IMR-90 (cell line): ENCODE data around the gene FAM83G. TPM values are rescaled to one million over a fixed set of nuclear protein-coding genes. Genes with fewer than 3 reads are reported as not detected.

Experiments
- ATAC-seq: fragments of 200-7000 bp; cut with Tn5 transposase; 2 replicates; pipeline ENCODE4 v1.9.1; 2020; ENCODE audit warnings: low read depth, mild to moderate bottlenecking, moderate library complexity
- BruUV-seq: library from RNA; stranded (reverse); fragments of 400-500 nt; replicated peaks from 2 replicates; lab custom pipeline; 2021; lab: Mats Ljungman, UMichigan
- CTCF ChIA-PET: fragments of 300-600 bp; formaldehyde crosslinking; extraction: SDS; loops from one replicate; lab custom pipeline; 2021; ENCODE audit warnings: antibody characterized with exemption; lab: Yijun Ruan, JAX
- POLR2A ChIA-PET: fragments of 300-600 bp; sonication (Branson Sonifier 250); formaldehyde crosslinking; loops from one replicate; lab custom pipeline; 2022; ENCODE audit warnings: antibody characterized with exemption; ENCODE audit not compliant: unreplicated experiment; lab: Charles Lee
- DNase-seq: peaks from one replicate; pipeline ENCODE4 v3.0.0; 2013
- H2AFZ ChIP-seq: replicated peaks from 2 replicates; pipeline ENCODE3; 2013; ENCODE audit warnings: low read length, mild to moderate bottlenecking; ENCODE audit not compliant: poor library complexity
- H2AK5ac ChIP-seq: 2 replicates; pipeline ENCODE4 v1.6.1; 2013; ENCODE audit warnings: low read depth, low read length, inconsistent platforms
- H2AK9ac ChIP-seq: replicated peaks from 2 replicates; pipeline ENCODE3; 2013; ENCODE audit warnings: mild to moderate bottlenecking, low read depth, low read length, moderate library complexity; ENCODE audit not compliant: poor library complexity
- H2BK120ac ChIP-seq: 2 replicates; pipeline ENCODE4 v1.6.1; 2013; ENCODE audit warnings: low read depth, low read length, inconsistent platforms
- H2BK15ac ChIP-seq: 3 replicates; pipeline ENCODE4 v1.6.1; 2013; ENCODE audit warnings: low read depth, low read length, inconsistent platforms
- H2BK20ac ChIP-seq: 2 replicates; pipeline ENCODE4 v1.6.1; 2013; ENCODE audit warnings: low read depth, mild to moderate bottlenecking, inconsistent platforms, low read length, moderate library complexity
- H2BK5ac ChIP-seq: 2 replicates; pipeline ENCODE4 v1.6.1; 2013; ENCODE audit warnings: mild to moderate bottlenecking, low read depth, low read length, inconsistent platforms; ENCODE audit not compliant: poor library complexity, severe bottlenecking
- H3K14ac ChIP-seq: replicated peaks from 2 replicates; pipeline ENCODE4 v1.6.1; 2013; ENCODE audit warnings: low read depth, low read length, inconsistent platforms
- H3K18ac ChIP-seq: 2 replicates; pipeline ENCODE4 v1.6.1; 2013; ENCODE audit warnings: low read depth, low read length, control low read depth
- H3K23ac ChIP-seq: 2 replicates; pipeline ENCODE4 v1.6.1; 2013; ENCODE audit warnings: low read depth, low read length, inconsistent platforms
- H3K27ac ChIP-seq: 2 replicates; pipeline ENCODE4 v1.5.1; 2013; ENCODE audit warnings: mild to moderate bottlenecking, control low read depth, low read length; ENCODE audit not compliant: insufficient read depth
- H3K27me3 ChIP-seq: 2 replicates; pipeline ENCODE4 v1.6.1; 2013; ENCODE audit warnings: low read length; ENCODE audit not compliant: control insufficient read depth, insufficient read depth
- H3K36me3 ChIP-seq: 2 replicates; pipeline ENCODE4 v1.6.1; 2013; ENCODE audit warnings: low read length, mixed read lengths; ENCODE audit not compliant: control insufficient read depth, insufficient read depth
- H3K4ac ChIP-seq: 2 replicates; pipeline ENCODE4 v1.6.1; 2013; ENCODE audit warnings: low read depth, low read length, inconsistent platforms
- H3K4me1 ChIP-seq: 2 replicates; pipeline ENCODE4 v1.6.1; 2013; ENCODE audit warnings: low read length, mixed read lengths; ENCODE audit not compliant: control insufficient read depth, insufficient read depth
- H3K4me2 ChIP-seq: 2 replicates; pipeline ENCODE4 v1.6.1; 2013; ENCODE audit warnings: low read depth, mild to moderate bottlenecking, control low read depth, low read length, moderate library complexity
- H3K4me3 ChIP-seq: 2 replicates; pipeline ENCODE4 v1.5.1; 2013; ENCODE audit warnings: low read depth, mild to moderate bottlenecking, control low read depth, low read length, moderate library complexity; ENCODE audit not compliant: insufficient read depth
- H3K56ac ChIP-seq: 2 replicates; pipeline ENCODE4 v1.6.1; 2013; ENCODE audit warnings: low read length, inconsistent platforms; ENCODE audit not compliant: insufficient read depth; ENCODE audit errors: extremely low read depth
- H3K79me1 ChIP-seq, 2 experiments: 2 replicates each; pipeline ENCODE4 v1.6.1; 2013; ENCODE audit warnings: low read length in 2 of 2, inconsistent platforms in 1 of 2, low read depth in 1 of 2
- H3K9ac ChIP-seq: 2 replicates; pipeline ENCODE4 v1.6.1; 2013; ENCODE audit warnings: low read depth, low read length, control low read depth
- H3K9me1 ChIP-seq: 2 replicates; pipeline ENCODE4 v1.6.1; 2013; ENCODE audit warnings: low read length, inconsistent platforms; ENCODE audit not compliant: insufficient read depth
- H3K9me3 ChIP-seq: 2 replicates; pipeline ENCODE4 v1.6.1; 2013; ENCODE audit warnings: low read length; ENCODE audit not compliant: control insufficient read depth, insufficient read depth
- H4K20me1 ChIP-seq: 2 replicates; pipeline ENCODE4 v1.6.1; 2013; ENCODE audit warnings: low read length, inconsistent platforms; ENCODE audit not compliant: insufficient read depth
- H4K5ac ChIP-seq: 2 replicates; pipeline ENCODE4 v1.6.1; 2013; ENCODE audit warnings: mild to moderate bottlenecking, low read depth, low read length, control low read depth
- H4K8ac ChIP-seq, 2 experiments: 2 replicates each; pipeline ENCODE4 v1.6.1; 2013; ENCODE audit warnings: low read depth in 2 of 2, low read length in 2 of 2, control low read depth in 1 of 2, inconsistent platforms in 1 of 2
- H4K91ac ChIP-seq: 2 replicates; pipeline ENCODE4 v1.6.1; 2013; ENCODE audit warnings: low read depth, low read length, inconsistent platforms; ENCODE audit not compliant: insufficient read depth
- BHLHE40 ChIP-seq: fragments of 150-350 bp; IDR thresholded peaks from 2 replicates; pipeline ENCODE4 v1.6.1; 2016; ENCODE audit warnings: mild to moderate bottlenecking, low read depth, low read length
- CHD1 ChIP-seq: IDR thresholded peaks from 2 replicates; pipeline ENCODE4 v1.6.1; 2012; ENCODE audit warnings: low read depth, low read length, improper control_type of control experiment
- MAZ ChIP-seq: IDR thresholded peaks from 2 replicates; pipeline ENCODE4 v1.6.1; 2012; ENCODE audit warnings: low read depth, mild to moderate bottlenecking, low read length, improper control_type of control experiment, moderate library complexity, borderline replicate concordance
- MXI1 ChIP-seq: IDR thresholded peaks from 2 replicates; pipeline ENCODE4 v1.6.1; 2012; ENCODE audit warnings: low read depth, mild to moderate bottlenecking, low read length, moderate library complexity, borderline replicate concordance
- NFE2L2 ChIP-seq: fragments of 150-350 bp; IDR thresholded peaks from 2 replicates; pipeline ENCODE4 v1.6.1; 2016; ENCODE audit warnings: low read depth, mild to moderate bottlenecking, low read length
- POLR2A ChIP-seq: IDR thresholded peaks from 2 replicates; pipeline ENCODE4 v1.6.1; 2012; ENCODE audit warnings: mild to moderate bottlenecking, low read depth, low read length
- RAD21 ChIP-seq: IDR thresholded peaks from 2 replicates; pipeline ENCODE4 v1.6.1; 2012; ENCODE audit warnings: low read length, improper control_type of control experiment
- RCOR1 ChIP-seq: IDR thresholded peaks from 2 replicates; pipeline ENCODE4 v1.6.1; 2012; ENCODE audit warnings: mild to moderate bottlenecking, low read length, improper control_type of control experiment; ENCODE audit not compliant: insufficient replicate concordance
- RFX5 ChIP-seq: IDR thresholded peaks from 2 replicates; pipeline ENCODE4 v1.8.0; 2012; ENCODE audit warnings: low read depth, mild to moderate bottlenecking, low read length, moderate library complexity
- WGBS, 2 experiments: methylation state at CpG; one replicate each; pipeline versions ENCODE4 v1.1.5 to v1.1.7; 2013; ENCODE audit warnings: missing lambda C conversion rate in 2 of 2; ENCODE audit not compliant: insufficient read length in 1 of 2; ENCODE audit errors: extremely low coverage in 2 of 2; 5-methylcytosine and 5-hydroxymethylcytosine counted together
- dilution Hi-C: fragments of 300-500 bp; cut with HindIII; formaldehyde crosslinking; loops from one replicate; pipeline ENCODE4 v1.14.3; 2018; ENCODE audit warnings: low sequenced_read_pairs; ENCODE audit not compliant: unreplicated experiment
- in situ Hi-C: fragments of 300-500 bp; cut with MboI; formaldehyde crosslinking; loops from 3 replicates; pipeline ENCODE4 v1.14.3; 2019; ENCODE audit warnings: low sequenced_read_pairs, inconsistent platforms, mixed read lengths
- intact Hi-C: fragments of 100-400 bp; cut with micrococcal nuclease; formaldehyde crosslinking; loops from 2 replicates; pipeline ENCODE4 v1.10.0; 2022
- polyA plus RNA-seq, 3 experiments: library from polyadenylated mRNA; depleted of rRNA; stranded (reverse); fragments of >200 nt; gene quantifications; 2 replicates each; pipeline ENCODE4 v1.2.3, GENCODE V29; 2012; ENCODE audit warnings: low replicate concordance in 1 of 3
- total RNA-seq: library from RNA; depleted of rRNA; stranded (reverse); fragments of >200 nt; gene quantifications from 2 replicates; pipeline ENCODE4 v1.2.3, GENCODE V29; 2012
- TF ChIP-seq, protein P1 (sequence below): fragments of 150-350 bp; IDR thresholded peaks from 2 replicates; pipeline ENCODE4 v1.6.1; 2016; ENCODE audit warnings: low read depth, mild to moderate bottlenecking, low read length, moderate library complexity, borderline replicate concordance
- TF ChIP-seq, protein P2 (sequence below): conservative IDR thresholded peaks from 2 replicates; pipeline ENCODE4 v1.5.1; 2012; ENCODE audit warnings: mild to moderate bottlenecking, low read depth, low read length, improper control_type of control experiment

FAM83G gene
- total and polyA plus RNA-seq, 2 of the 4 experiments (the other 2 are of a cell fraction), result 9.5 to 12.6 TPM

DNA sequence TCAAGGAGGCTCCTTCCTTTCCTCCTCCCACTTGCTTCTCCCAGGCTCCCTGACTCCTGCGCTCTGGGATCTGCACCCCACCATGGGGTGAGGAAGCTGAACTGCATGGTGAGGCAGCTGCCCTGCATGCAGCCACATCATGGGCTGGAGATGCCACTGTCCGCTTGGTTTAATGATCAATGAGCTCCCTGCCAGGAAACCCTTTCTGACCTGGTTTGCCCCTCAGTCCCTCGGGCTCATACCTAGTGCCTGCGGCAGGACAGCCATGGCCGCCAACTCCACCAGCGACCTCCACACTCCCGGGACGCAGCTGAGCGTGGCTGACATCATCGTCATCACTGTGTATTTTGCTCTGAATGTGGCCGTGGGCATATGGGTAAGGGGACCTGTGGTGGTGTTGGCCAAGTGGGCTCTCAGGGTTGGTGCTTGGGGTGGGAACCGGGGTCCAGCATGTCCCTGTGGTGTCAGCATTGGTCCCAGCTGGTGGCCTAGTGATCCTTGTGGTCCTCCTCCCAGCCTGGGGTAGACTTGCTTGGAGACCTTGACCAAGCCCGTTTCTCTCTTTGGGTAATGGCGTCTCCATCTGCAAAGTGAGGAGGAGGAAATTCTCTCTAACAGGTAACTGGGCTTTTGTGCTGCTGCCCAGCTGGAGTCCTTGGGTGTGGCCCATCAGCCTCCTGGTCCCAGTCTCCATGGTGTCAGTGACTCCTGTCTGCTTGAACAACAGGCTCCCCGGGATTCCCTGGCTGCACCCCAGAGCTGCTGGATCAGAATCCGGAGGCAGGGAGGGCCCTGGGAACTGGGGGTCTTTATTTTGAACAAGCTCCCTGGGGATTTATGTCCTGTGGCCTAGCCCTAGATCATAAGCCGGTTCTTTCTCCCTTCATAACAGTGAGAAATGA, 52.4 kb downstream of the FAM83G start, which contains the start of gene SLC5A10 (continued):
- TF ChIP-seq MXI1, result no peak

DNA sequence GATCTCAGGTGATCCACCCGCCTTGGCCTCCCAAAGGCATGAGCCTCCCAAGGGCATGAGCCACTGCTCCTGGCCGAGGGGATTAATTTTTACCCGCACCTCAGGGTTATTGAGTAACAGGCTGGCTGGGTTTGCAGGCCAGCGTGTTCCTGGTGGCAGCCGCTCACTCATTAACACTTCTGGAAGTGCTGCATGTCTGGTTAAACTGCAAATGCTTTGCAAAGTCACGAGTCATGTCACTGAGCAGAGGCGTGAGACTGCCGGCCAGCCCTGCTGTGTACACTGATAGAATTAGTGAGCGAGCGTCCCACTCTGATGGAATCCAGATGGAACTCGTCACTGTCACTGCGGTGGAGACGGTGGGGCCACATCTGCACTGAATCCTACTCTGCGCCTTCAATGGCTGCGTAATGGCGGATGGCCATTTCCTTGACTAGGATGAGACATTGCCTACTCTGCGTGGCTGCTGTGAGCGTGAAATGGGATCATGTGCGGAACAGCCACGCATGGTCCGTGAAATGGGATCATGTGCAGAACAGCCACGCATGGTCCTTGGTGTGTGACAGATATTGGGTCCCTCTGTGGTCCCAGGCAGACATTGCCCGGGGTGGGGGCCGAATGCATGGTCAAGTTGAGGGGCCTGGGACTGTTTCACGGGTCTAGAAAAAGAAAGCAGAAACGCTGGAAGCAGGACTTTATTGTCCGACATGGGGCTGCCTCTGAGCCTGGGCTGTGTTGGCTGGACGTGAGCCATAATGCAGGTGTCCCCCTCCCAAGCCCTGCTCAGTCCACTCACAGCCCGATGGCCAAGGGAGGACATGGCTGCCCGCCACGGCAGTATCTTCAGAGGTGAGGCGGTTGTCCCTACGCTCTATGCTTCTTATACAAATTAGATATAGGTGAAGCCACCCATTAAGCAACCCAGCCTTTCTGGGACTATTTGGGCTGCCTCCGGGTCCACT, 53.3 kb downstream of the FAM83G start:
- DNase-seq, result no peak

More for the DNA sequence above, 53.3 kb downstream of the FAM83G start:
- ATAC-seq, result no peak
- Histone ChIP-seq H3K27me3 (peaks cover 35% of the 10 kb centered on the region), H2BK120ac (no peak overlapping the region), H3K18ac (no peak overlapping the region), H3K9me3 (no peaks in the 10 kb centered on the region), H4K5ac (no peak overlapping the region), H2BK20ac (no peak overlapping the region), H3K36me3 (no peaks in the 10 kb centered on the region), H4K91ac (no peak overlapping the region), H3K9ac (no peak overlapping the region), H3K79me1 (no peaks in the 10 kb centered on the region), H4K20me1 (no peaks in the 10 kb centered on the region), H2AK9ac (no peak overlapping the region), H2BK15ac (no peak overlapping the region), H3K27ac (no peak overlapping the region), H3K4me3 (no peak overlapping the region), H3K14ac (no peak overlapping the region), H3K23ac (no peak overlapping the region), H2BK5ac (no peak overlapping the region), H2AFZ (no peak overlapping the region), H3K4me1 (peaks cover 5% of the 10 kb centered on the region; the same call in 1 of the 2 replicates), H3K56ac (no peak overlapping the region), H3K9me1 (no peaks in the 10 kb centered on the region), H2AK5ac (no peak overlapping the region), H3K4me2 (no peak overlapping the region), H3K4ac (no peak overlapping the region), H4K8ac (no peak overlapping the region)
- intact Hi-C loops (no loop called here), in situ Hi-C loops (no loop called here), dilution Hi-C loops (no loop called here)
- ChIA-PET POLR2A (no interaction called here), CTCF (no interaction called here)
- BruUV-seq, result no TSS peak
- WGBS, 2 experiments, result 58% methylated on average over 10 of the region's 34 CpGs; no CpG with 5 or more reads in 1 of the 2 experiments
- TF ChIP-seq RAD21, result no peak
- TF ChIP-seq, protein P1, sequence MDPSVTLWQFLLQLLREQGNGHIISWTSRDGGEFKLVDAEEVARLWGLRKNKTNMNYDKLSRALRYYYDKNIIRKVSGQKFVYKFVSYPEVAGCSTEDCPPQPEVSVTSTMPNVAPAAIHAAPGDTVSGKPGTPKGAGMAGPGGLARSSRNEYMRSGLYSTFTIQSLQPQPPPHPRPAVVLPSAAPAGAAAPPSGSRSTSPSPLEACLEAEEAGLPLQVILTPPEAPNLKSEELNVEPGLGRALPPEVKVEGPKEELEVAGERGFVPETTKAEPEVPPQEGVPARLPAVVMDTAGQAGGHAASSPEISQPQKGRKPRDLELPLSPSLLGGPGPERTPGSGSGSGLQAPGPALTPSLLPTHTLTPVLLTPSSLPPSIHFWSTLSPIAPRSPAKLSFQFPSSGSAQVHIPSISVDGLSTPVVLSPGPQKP, result no peak
- no peak for TF ChIP-seq MAZ
- no peak for TF ChIP-seq RCOR1
- TF ChIP-seq, protein P2, sequence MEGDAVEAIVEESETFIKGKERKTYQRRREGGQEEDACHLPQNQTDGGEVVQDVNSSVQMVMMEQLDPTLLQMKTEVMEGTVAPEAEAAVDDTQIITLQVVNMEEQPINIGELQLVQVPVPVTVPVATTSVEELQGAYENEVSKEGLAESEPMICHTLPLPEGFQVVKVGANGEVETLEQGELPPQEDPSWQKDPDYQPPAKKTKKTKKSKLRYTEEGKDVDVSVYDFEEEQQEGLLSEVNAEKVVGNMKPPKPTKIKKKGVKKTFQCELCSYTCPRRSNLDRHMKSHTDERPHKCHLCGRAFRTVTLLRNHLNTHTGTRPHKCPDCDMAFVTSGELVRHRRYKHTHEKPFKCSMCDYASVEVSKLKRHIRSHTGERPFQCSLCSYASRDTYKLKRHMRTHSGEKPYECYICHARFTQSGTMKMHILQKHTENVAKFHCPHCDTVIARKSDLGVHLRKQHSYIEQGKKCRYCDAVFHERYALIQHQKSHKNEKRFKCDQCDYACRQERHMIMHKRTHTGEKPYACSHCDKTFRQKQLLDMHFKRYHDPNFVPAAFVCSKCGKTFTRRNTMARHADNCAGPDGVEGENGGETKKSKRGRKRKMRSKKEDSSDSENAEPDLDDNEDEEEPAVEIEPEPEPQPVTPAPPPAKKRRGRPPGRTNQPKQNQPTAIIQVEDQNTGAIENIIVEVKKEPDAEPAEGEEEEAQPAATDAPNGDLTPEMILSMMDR, result no peak
- TF ChIP-seq POLR2A, result no peak
- TF ChIP-seq NFE2L2, result no peak
- no peak for TF ChIP-seq RFX5
- no peak for TF ChIP-seq CHD1
- no peak for TF ChIP-seq BHLHE40
